GDM1 (cell line): ENCODE data around the gene PEAK1.

Experiments used
- DNase-seq: peaks from one replicate; lab custom pipeline; 2025; lab: John Stamatoyannopoulos, UW

PEAK1 gene

GRCh38 chr15:77355321-77355720, 64.6 kb downstream of the PEAK1 start:
- DNase-seq, result no peak

GRCh38 chr15:77354063-77354462, 65.8 kb downstream of the PEAK1 start:
- no peak for DNase-seq

- DNase-seq, result no peak
Measured at GRCh38 chr15:77352887-77353286, 67.0 kb downstream of the PEAK1 start.

GRCh38 chr15:77350792-77351191, 69.1 kb downstream of the PEAK1 start:
- DNase-seq, result no peak

- DNase-seq, result no peak
Measured at GRCh38 chr15:77349666-77350065, 70.2 kb downstream of the PEAK1 start.

- DNase-seq, result no peak
Measured at GRCh38 chr15:77348511-77348910, 71.4 kb downstream of the PEAK1 start.

- no peak for DNase-seq
Measured at GRCh38 chr15:77347197-77347596, 72.7 kb downstream of the PEAK1 start.

GRCh38 chr15:77346245-77347036, 73.5 kb downstream of the PEAK1 start:
- no peak for DNase-seq

- DNase-seq, result no peak
Measured at GRCh38 chr15:77342807-77343206, 77.1 kb downstream of the PEAK1 start.

GRCh38 chr15:77340245-77340644, 79.7 kb downstream of the PEAK1 start:
- no peak for DNase-seq

GRCh38 chr15:77336006-77336405, 83.9 kb downstream of the PEAK1 start:
- DNase-seq, result no peak

GRCh38 chr15:77335298-77335697, 84.6 kb downstream of the PEAK1 start:
- DNase-seq, result no peak

- DNase-seq, result no peak
Measured at GRCh38 chr15:77333166-77333565, 86.7 kb downstream of the PEAK1 start.

- no peak for DNase-seq
Measured at GRCh38 chr15:77329202-77329601, 90.7 kb downstream of the PEAK1 start.

- no peak for DNase-seq
Measured at GRCh38 chr15:77327844-77328529, 91.9 kb downstream of the PEAK1 start.

- no peak for DNase-seq
Measured at GRCh38 chr15:77327168-77327567, 92.7 kb downstream of the PEAK1 start.

GRCh38 chr15:77326366-77326765, 93.5 kb downstream of the PEAK1 start:
- DNase-seq, result no peak

- DNase-seq, result no peak
Measured at GRCh38 chr15:77312523-77312922, 107.4 kb downstream of the PEAK1 start.

GRCh38 chr15:77311618-77312398, 108.1 kb downstream of the PEAK1 start:
- DNase-seq, result no peak

GRCh38 chr15:77311020-77311419, 108.9 kb downstream of the PEAK1 start:
- DNase-seq, result no peak

- DNase-seq, result no peak
Measured at GRCh38 chr15:77309392-77309791, 110.5 kb downstream of the PEAK1 start.

- no peak for DNase-seq
Measured at GRCh38 chr15:77305953-77306352, 114.0 kb downstream of the PEAK1 start.
